GM12874 (cell line): ENCODE data around the gene LIX1L.

ENCODE experiments used
- CTCF ChIP-seq: IDR thresholded peaks from 2 replicates; pipeline ENCODE4 v1.5.1; 2011; ENCODE audit warnings: low read depth, mild to moderate bottlenecking, control low read depth, low read length, moderate library complexity; ENCODE audit not compliant: insufficient read depth

Gene LIX1L

GRCh38 chr1:145965119-145965744 lies 7.4 kb upstream of the LIX1L start:
- TF ChIP-seq CTCF, result no peak

GRCh38 chr1:145964328-145965118 lies 6.7 kb upstream of the LIX1L start, which contains the start of the genes ANKRD34A and POLR3GL:
Gene ANKRD34A, minus strand, starts transcription at chr1:145964575. Its CDS starts 2,816 bp downstream, at chr1:145961759.
Gene POLR3GL, plus strand, starts transcription at chr1:145964690. Its CDS starts 10,176 bp downstream, at chr1:145974866.
- no peak for TF ChIP-seq CTCF

GRCh38 chr1:145963265-145964019 lies 5.6 kb upstream of the LIX1L start:
- TF ChIP-seq CTCF, result no peak

- TF ChIP-seq CTCF, result no peak
These were observed 4.6 kb upstream of the LIX1L start for GRCh38 chr1:145962157-145963102.

- TF ChIP-seq CTCF, result no peak
These were observed 3.8 kb upstream of the LIX1L start for GRCh38 chr1:145961425-145962156.

GRCh38 chr1:145961109-145961424 lies 3.2 kb upstream of the LIX1L start:
- no peak for TF ChIP-seq CTCF
